HG02623 (cell line): Measurements from ENCODE around the gene CPT1B.

ENCODE experiments used
- ATAC-seq: cut with Tn5 transposase; IDR thresholded peaks from one replicate; pipeline ENCODE4 v1.9.1; 2021; ENCODE audit warnings: moderate library complexity; ENCODE audit not compliant: unreplicated experiment

Gene CPT1B

DNA sequence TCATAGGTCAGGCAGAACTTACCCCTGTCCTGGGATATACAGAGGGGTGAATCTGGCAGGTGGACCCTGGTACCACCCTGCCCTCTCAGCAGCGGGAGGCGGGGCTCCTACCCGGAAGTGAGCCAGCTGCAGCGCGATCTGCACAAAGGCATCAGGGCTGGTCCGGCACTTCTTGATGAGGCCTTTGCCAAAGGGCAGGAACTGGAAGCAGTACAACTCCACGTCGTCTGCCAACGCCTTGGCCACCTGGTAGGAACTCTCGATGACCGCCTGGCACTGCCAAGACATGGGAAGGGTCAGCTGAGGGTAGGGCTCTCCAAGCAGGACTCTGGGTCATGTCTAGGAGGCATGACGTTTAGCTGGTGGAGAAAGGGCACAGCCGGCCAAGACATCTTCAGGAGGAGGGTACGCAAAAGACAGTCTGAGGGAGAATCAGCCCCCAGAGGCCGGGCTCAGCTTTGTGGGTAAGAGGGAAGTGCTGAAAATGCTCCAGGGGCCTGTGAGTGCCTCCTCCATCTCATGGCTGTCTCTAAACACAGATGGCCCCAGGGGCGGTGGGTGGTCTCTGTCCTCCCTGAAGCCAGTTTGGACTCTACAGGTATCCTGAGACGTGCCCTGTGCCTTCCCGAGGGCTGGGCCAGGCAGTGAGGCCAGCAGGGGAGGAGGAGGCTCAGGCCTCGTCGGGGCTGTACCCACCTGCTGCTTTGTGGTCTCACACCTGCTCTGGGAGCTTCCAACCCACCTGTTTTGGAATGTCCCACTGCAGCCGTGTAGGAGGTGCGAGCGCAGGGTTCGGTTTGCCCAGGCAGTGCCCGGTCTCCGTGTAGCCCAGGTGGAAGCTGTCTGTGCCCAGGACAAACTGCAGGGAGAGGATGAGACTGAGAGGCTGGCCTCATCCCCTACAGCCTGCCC is 6.7 kb downstream of the CPT1B start:
- ATAC-seq: no peak

DNA sequence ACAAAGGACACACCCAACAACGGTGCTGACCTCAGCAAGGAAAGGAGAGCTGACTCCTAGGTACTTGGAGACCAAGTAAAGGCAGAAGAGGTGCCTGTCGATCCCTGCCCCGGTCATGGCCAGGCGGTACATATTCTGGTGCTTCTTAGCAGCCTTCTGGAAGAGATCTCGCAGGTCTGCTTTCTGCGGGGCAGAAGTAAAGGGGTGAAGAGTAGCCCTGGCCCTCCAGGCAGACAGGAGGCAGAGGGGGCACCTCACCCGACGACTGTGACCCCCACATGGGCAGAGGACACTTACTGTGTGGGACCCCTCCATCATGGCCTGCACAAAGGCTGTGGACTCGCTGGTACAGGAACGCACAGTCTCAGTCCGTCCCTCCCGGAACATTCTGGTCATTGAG is 7.4 kb downstream of the CPT1B start:
- no peak for ATAC-seq

DNA sequence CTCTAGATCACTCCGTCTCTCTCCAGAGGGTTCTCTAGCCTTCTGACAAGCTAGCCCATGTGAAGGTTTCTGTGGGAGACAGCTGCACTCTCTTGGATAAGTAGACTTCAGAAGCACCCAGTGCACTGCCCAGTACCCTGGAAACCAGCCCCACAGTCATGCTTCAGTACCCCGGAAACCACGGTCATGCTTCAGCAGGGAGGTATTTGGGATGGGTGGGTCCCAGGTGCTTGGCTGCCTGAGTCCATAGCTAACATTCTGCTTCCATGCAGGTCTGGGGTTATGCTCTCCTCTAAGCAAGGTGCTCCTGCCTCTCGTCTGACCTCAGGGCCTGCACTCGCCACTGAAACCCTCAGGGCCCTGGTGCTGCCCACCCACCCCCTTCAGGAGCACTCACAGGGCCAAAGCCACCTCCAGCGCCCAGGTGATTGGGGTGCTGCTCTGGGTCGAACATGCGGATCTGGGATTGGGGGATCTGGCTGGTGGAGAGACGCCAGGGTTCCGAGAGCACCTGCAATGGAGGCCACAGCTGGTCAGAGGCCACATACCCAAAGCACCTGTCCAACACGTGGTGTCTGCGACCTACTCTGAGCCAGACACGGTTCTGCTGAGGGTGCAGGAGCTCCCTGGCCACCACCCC is 8.2 kb downstream of the CPT1B start:
- no peak for ATAC-seq

DNA sequence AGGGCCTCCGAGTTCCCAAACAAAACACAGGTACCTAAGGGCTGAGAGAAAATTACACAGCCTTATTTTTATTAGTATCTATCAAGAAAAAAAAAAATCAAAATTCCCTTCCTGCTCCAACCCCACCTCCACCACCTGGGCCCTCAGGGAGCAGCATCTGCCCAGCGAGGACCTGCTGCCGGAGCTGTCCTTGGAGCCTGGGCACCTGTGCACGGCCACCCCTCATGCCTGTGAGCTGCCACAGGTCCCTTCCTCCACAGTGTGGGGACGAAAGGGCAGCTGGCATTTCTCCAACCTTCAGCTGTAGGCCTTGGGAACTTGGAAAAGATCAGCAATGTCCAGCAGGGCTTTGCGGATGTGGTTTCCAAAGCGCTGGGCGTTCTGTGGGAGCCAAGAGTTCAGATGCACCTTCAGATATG is 9.2 kb downstream of the CPT1B start:
- no peak for ATAC-seq

DNA sequence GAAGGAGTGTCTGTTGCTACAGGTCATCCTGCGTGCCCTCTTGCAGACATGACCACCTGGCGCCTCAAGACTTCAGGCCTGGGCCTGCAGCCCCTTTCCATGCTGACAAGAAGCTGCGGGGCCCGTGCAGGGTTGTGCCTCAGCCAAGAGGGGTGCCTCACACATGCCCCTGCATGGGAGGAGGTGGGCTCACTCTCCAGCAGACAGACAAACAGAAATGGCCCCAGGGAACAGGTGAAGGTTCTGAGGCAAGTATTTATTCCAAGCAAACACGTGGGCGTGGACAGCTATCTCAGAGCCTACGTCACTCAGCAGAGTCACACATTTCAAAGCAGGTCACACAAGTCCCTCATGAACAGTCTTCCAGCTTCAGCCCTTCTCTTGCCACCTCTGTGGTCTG is 9.6 kb downstream of the CPT1B start:
- ATAC-seq: no peak

DNA sequence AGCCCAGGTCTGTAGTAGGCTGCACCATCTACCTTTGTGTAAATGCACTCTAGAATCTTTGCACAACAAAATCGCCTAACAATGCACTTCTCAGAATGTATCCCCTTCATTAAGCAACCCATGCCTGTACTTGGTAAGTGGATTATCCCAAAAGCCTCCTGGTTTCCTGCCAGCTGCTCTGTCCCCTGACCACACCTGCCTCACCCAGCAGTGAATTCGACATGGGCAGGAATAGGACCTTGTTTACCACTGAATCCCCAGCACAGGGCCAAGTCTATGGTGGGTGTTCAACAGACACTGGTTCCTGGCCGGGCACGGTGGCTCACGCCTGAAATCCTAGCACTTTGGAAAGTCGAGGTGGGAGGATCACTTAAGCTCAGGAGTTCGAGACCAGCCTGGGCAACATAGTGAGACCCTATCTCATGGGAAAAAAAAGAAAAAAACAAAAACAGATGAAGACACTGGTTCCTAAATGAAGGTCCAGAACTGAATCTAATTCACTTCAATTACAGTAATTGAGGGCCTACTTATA is 10.4 kb downstream of the CPT1B start:
- no peak for ATAC-seq

DNA sequence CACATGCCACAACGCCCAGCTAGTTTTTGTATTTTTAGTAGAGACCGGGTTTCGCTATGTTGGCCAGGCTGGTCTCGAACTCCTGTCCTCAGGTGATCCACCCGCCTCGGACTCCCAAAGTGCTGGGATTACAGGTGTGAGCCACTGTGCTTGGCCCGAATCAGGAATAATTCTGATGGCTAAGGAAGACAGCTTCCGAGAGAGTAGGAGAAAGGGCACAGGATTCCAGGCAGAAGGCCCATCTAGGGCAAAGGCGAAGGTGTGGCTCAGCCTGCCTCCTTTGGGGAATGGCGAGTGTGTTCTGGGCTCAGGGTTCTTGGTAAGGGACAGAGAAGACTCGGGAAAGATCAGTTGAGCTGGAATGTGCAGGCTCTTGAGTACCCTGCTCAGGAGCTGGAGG is 13.9 kb downstream of the CPT1B start:
- no peak for ATAC-seq

DNA sequence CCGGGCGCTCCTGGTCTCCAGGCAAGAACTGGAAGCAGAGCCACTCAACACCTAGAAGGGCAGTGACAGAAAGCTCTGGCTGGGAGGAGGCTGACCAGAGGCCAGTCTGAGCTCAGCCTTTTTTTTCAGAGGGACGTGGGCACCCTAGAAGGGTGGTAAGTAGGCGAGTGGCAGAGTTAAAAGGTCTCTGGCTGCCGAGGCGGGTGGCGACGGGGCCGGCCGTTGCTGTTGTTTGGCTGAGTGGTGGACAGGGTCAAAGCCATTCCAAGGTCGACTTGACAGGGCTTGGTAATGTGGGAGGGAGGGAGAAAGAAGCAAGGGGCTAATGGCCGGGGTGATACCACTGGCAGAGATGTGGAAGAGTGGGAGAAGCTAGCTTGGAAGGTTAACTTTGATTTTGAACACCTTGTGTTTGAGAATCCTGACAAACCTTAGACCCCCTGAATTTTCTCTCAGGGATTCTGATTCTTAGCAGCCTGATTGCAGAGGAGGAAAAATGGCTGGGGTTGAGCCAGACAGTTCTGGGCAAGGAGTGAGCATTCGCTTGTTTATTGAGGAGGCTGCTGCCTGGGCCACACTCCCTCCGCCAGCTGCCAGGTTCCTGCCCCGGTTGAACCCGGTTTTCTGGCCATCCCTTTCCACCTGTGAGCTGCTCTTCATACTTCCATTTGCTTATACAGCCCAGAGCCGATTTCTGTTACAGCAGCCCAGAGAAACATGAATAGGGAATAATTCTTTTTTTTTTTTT is 14.6 kb downstream of the CPT1B start:
- no peak for ATAC-seq

DNA sequence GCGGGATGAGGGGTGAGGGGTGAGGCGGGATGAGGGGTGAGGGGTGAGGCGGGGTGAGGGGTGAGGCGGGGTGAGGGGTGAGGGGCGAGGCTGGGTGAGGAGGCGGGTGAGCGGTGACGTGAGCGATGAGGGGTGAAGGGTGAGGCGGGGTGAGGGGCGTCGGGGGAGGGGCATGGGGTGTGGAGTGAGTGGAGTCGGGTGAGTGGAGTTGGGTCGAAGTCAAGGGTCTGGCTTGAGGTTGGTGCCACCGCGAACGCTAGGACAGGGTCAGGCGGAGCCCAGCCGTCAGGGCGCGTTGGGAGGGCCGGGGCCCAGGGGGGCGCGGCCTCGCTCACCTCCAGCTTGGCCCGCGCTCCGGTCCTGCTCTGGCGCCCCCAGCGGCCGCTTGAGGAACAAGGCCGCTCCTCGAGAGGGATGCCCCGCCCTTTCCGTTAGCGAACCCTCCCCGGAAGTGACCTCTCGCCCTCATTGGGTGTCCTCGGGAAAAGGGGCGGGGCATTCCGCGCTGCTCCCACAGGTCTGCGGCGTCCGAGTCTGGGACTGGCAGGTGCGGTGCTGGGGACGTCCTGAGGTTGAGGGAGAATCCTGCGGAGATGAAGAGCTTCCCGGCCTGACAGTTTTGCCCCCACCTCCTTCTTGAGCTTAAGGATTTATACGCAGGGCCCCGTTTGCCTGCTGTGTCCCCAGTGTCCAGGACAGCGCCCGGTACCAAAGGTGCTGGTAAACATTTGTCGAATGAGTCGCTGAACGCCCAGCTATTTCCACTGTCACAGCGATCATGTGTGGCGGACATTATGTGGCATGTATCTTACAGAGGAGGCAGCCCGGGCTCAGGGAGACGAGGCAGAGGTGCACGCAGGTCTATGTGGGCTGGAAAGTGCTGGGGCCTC is 15.5 kb downstream of the CPT1B start, which contains the start of gene SYCE3:
Gene SYCE3, minus strand, starts transcription at position 397 of the 890 bp plus-strand sequence. CDS start 6,514 bp downstream, outside the sequence.
- ATAC-seq: peak; percentile 82

DNA sequence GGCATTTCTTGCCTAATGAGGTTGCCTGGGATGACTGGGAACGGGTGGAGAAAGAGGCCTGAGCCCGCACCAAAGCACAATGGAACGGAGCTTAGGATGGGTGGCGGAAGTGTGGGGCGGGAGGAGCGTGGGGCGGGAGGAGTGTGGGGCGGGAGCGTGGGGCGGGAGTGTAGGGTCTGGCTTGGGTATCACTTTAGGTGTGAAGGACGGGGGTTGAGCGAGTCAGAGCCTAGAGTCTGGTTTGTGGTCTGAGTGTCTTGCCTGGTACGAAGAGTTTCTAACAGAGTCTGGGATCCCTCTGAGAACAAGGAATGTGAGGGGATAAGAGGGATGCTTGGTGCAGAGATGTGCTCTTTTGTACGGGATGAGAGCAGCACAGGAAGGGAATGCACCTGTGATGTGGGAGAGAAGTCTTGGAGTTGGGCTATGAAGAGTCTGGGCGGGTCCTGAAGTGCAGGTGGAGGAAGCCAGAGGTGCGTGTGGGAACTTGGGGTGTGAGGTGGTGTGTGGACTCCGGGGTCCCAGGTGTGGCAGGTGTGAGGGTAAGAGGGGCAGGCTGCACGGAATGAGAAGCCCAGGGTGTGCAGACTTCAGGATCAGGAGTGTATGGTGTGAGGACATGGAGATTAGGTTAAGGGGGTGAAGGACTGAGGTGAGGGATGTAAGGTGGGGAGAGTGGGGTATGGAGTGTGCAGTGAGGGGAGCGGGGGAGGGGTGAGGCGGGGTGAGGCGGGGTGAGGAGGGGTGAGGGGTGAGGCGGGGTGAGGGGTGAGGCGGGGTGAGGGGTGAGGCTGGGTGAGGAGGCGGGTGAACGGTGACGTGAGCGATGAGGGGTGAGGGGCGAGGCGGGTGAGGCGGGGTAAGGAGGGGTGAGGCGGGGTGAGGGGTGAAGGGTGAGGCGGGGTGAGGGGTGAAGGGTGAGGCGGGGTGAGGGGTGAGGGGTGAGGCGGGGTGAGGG is 16.5 kb downstream of the CPT1B start:
- ATAC-seq: no peak

DNA sequence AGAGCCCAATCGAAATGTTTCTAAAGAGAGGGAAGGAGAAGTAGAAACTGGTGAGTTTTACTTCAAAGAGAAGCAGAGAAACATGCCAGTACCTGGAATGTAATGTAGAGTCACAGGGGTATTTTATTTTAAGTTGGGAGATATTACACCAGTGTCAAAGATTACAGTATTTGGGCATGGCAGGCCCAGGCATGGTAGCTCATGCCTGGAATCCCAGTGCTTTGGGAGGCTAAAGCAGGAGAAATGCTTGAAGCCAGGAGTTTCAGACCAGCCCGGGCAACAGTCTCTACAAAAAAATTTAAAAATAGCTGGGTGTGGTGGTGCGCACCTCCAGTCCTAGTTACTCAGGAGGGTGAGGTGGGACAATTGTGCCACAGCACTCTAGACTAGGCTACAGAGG is 18.2 kb downstream of the CPT1B start:
- no peak for ATAC-seq

DNA sequence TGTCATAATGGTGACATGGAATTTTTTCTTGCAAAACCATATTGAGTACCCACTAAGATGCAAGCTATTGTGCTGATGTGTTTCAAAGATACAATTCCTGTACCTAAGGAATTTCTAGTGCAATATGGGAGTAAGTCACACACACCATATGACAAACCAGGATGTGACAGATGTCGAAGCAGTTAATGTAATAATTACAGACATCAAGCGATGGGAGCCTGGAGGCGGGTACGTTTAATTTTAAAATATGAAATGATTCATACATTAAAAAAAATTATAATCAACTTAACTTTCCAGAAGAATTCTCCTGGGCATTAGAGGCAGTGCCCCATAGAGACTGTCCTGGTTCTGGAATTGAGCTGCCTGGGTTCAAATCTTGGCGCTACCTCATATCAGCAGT is 21.5 kb downstream of the CPT1B start:
- ATAC-seq: no peak

DNA sequence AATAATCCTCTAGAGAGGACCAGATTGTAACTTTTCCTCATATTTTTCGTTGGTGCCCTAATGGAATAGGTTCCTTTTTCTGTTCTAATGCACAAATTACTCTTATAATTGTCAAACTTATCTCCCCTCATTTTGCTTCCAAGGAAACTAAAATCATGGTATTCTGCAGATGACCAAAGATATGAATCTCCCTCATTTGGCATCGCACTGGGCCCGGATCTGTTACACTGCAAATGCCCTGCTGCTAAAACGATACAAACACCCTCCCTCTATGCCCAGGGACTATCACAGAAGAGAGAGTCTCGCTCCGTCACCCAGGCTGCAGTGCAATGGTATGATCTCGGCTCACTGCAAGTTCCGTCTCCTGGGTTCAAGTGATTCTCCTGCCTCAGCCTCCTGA is 24.9 kb downstream of the CPT1B start:
- ATAC-seq: no peak

DNA sequence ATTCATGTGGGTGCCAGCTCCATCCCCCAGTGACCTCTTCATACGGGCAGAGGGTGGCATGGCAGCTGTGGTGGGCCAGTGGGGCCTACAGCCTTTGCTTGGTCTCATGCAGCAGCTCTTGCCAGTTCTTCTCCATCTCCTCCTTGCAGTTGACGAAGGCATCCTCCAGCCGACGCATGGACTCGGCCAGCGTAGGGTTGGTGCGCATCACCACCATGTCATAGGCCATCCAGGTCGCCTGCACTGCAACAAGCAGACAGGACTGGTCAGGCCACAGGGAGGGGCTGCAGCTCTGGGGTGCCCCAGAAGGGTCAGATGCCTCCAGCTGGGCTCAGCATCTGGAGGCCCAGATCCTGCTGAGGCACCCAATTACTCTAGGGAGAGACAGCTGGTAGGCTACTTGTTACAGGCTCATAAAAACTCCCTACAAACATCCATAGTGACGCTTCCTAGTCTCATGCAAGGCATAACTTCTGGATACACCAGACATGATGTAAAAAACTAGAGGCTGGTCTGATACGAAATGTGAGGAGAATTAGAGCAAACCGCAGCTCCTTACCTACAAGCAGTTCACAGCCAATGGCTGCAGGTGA is 27.0 kb downstream of the CPT1B start:
- no peak for ATAC-seq

DNA sequence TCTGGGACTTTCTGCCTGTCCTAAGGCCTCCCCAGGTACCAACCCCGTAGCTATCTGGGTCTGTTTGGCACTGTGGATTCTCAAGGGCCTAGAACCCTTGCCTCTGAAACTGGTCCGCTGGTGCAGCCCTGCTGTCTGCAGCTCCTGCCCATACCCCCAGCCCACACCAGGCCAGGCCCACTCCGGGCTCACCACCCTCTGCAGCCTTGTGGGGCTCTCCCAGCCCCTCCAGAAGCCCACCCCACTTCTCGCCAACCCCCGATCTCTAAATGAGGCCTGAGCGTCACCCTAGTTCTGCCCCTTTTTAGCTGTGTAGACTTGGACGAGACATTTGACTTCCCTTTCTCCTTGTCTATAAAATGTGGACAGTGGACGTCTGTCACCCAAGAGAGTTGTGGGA is 27.8 kb downstream of the CPT1B start:
- ATAC-seq: no peak

DNA sequence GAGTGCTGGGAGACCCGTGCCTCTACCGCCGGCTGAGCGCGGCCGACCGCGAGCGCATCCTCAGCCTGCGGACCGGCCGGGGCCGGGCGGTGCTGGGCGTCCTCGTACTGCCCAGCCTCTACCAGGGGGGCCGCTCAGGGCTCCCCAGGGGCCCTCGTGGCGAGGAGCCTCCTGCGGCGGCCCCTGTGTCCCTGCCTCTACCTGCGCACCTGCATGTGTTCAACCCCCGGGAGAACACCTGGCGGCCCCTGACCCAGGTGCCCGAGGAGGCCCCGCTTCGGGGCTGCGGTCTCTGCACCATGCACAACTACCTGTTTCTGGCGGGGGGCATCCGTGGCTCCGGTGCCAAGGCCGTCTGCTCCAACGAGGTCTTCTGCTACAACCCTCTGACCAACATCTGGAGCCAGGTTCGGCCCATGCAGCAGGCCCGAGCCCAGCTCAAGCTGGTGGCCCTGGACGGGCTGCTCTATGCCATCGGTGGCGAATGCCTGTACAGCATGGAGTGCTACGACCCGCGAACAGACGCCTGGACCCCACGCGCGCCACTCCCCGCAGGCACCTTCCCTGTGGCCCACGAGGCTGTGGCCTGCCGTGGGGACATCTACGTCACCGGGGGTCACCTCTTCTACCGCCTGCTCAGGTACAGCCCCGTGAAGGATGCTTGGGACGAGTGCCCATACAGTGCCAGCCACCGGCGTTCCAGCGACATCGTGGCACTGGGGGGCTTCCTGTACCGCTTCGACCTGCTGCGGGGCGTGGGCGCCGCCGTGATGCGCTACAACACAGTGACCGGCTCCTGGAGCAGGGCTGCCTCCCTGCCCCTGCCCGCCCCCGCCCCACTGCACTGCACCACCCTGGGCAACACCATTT is 29.1 kb downstream of the CPT1B start:
- no peak for ATAC-seq

DNA sequence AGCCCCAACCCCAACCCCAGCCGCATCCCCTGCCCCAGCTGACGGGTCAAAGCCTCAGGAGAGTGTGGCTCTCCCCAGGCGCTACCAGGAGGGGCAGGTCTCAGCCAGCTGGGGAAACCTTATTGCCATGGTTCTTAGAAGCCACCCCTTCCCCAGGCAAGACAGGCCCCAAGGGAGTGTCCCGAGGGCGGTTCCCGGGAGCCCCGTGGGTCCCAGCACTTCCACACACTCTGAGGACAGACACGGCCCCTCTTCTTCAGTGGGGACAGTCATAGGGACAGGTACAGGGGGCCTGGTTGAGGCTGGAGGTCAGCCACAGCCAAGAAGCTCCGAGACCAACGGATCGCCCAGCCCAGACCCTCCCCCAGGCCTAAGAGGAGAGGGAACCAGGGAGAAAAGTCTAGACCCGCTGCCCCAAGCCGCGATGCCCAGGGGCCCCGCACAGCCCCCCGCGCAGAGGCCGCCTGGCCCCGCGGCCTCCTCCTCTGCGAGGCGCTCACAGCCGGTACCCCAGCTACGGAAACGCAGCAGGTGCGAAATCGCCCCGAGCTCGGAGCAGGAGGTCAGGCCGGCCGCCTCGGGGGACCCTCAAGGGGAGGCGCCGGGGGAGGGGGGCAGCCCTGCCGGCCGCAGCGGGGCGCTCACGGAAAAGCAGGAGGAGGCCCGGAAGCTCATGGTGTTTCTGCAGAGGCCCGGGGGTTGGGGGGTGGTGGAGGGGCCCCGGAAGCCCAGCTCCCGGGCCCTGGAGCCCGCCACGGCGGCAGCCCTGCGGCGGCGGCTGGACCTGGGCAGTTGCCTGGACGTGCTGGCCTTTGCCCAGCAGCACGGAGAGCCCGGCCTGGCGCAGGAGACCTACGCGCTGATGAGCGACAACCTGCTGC is 29.9 kb downstream of the CPT1B start:
- no peak for ATAC-seq
